Adrenal gland (tissue), 12 donors: ENCODE results near the gene AGMAT. TPM values are rescaled to one million over a fixed set of nuclear protein-coding genes. Genes with fewer than 3 reads are reported as not detected.

Experiments used
- DNase-seq, 7 donors: peaks; one replicate each; pipeline ENCODE4 v3.0.0-alpha.2; 2019 to 2020
- H3K27ac ChIP-seq, 5 donors: fragments of 200-600 bp; sonication (generic) in 4 of 5; 1 replicate in 3 of 5; 2 replicates in 2 of 5; pipeline versions ENCODE4 v1.5.1 to v1.8.0; 2016 to 2020; ENCODE audit warnings: mild to moderate bottlenecking in 1 of 5
- H3K27me3 ChIP-seq: fragments of 200-600 bp; 2 replicates; pipeline ENCODE4 v1.8.0; 2021
- H3K36me3 ChIP-seq, 2 donors: fragments of 200-600 bp; replicated peaks in 1 of 2; 1 replicate in 1 of 2; 2 replicates in 1 of 2; pipeline versions ENCODE4 v1.5.1 to v1.8.0; 2018 to 2022
- H3K4me1 ChIP-seq, 2 donors: fragments of 200-600 bp; replicated peaks in 1 of 2; 1 replicate in 1 of 2; 2 replicates in 1 of 2; pipeline versions ENCODE4 v1.5.1 to v1.8.0; 2018 to 2021
- H3K4me3 ChIP-seq, 4 donors: fragments of 200-600 bp; sonication (generic) in 3 of 4; one replicate each; pipeline ENCODE4 v1.5.1; 2016 to 2018
- H3K9me3 ChIP-seq, 3 donors: fragments of 200-600 bp; sonication (generic) in 1 of 3; replicated peaks in 1 of 3; 1 replicate in 2 of 3; 2 replicates in 1 of 3; pipeline versions ENCODE4 v1.5.1 to v1.8.0; 2016 to 2021
- CTCF ChIP-seq, 6 experiments: fragments of 450-650 bp in 4 of 6; fragments of 200-600 bp in 2 of 6; sonication (generic) in 1 of 6; IDR thresholded peaks; 1 replicate in 5 of 6; 2 replicates in 1 of 6; pipeline versions ENCODE4 v1.5.1 to v1.8.0; 2016 to 2021; ENCODE audit warnings: antibody characterized with exemption in 6 of 6, mild to moderate bottlenecking in 2 of 6, moderate library complexity in 1 of 6
- POLR2A ChIP-seq, 2 donors: fragments of 450-650 bp; IDR thresholded peaks; one replicate each; pipeline ENCODE4 v1.6.1; 2017; ENCODE audit warnings: antibody characterized with exemption in 2 of 2, mild to moderate bottlenecking in 2 of 2, moderate library complexity in 1 of 2
- WGBS, 4 donors: extraction: QIAGEN DNeasy Blood & Tissue Kit in 2 of 4; methylation state at CpG; one replicate each; pipeline versions ENCODE4 v1.1.5 to v1.1.7; 2013 to 2017; 5-methylcytosine and 5-hydroxymethylcytosine counted together
- intact Hi-C, 2 donors: fragments of 100-400 bp; cut with DNase I; formaldehyde crosslinking; loops; one replicate each; pipeline versions ENCODE4 v1.14.1 to v1.15.0; 2022 to 2023
- polyA plus RNA-seq, 3 donors: library from polyadenylated mRNA; stranded (reverse); fragments of 200-250 nt in 2 of 3; fragments of 350-450 nt in 1 of 3; fragmentation: Illumina TruSeq in 1 of 3; extraction: RNeasy Lipid Tissue Mini Kit (QIAGEN cat#74804) in 1 of 3; gene quantifications; one replicate each; pipeline ENCODE4 v1.2.3, GENCODE V29; 2013 to 2014
- total RNA-seq, 9 donors: library from RNA; depleted of rRNA in 4 of 9; stranded (reverse); fragments of >200 nt in 4 of 9; fragments of 120-200 nt in 1 of 9; fragmentation: NEBNext Ultra II Directional in 1 of 9; extraction: Animal tissue kit (Norgen Biotek cat#: 25700) in 1 of 9; gene quantifications; one replicate each; pipeline versions ENCODE4 v1.1.0 to v1.2.4, GENCODE V29; 2013 to 2023
- donor health status: healthy with polysubstance abuse.
- donor health status: Bipolar disorder and iron deficiency.
- donor health status: DM: yes; HTN: yes; CAD: no.
- donor health status: DM: no; HTN: no; CAD: no.
- donor health status: DM: no; HTN: no; CAD: no.
- donor health status: DM: yes; HTN: yes; CAD: no.

The AGMAT gene
- total and polyA plus RNA-seq, 12 donors, result 0.16 to 15.0 (median 1.5) TPM

- Histone ChIP-seq H3K9me3 (no peaks in the 10 kb centered on the region), H3K4me3 (peak overlapping the region in 2 of 4 donors; percentile 41 to 97), H3K27ac (peak overlapping the region; percentile 66 to 100 (median 94)), H3K4me1 (peaks cover 21 to 39% of the 10 kb centered on the region in 2 donors), H3K27me3 (no peaks in the 10 kb centered on the region), H3K36me3 (no peaks in the 10 kb centered on the region)
- TF ChIP-seq POLR2A (IDR thresholded peaks at IDR 0.05) (peak in 1 of 2 donors; percentile 29), CTCF (IDR thresholded peaks at IDR 0.05) (no peak)
- intact Hi-C loops, result no loop called here
- peak in 6 of 7 donors; percentile 38 to 100 (median 64) for DNase-seq
- WGBS, 4 donors, result 1 to 3% (median 2%) methylated on average over 22 to 40 of the region's 40 CpGs
Measured at GRCh38 chr1:15525050-15526020, 59.5 kb downstream of the AGMAT start.

DNA sequence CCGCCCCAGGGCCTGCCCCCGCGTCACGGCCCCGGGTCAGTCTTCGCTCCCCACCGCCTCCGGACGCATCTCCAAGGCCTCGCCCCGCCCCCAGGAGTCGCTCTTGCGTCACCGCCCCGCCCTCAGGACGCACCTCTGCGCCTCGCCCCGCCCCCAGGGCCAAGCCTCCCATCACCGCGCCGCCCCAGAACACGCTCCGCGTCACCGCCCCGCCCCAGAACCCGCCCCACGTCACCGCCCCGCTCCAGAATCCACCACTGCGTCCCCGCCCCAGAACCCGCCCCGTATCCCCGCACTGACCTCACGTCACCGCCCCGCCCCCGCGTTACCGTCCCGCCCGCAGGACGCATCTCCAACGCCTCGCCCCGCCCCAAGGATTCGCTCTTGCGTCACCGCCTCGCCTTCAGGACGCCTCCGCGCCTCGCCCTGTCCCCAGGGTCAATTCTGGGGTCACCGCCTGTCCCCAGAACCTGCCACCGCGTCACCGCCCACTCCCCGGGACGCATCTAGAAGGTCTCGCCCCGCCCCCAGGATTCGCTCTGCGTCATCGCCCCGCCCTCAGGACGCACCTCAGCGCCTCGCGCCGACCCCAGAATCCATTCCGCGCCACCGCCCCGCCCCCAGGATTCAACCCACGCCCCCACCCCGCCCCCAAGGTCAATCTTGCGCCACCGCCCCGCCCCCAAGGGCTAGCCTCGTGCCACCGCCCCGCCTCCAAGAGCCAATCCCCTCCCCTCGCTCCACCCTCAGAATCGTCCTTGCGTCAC, 60.4 kb downstream of the AGMAT start:
- Histone ChIP-seq H3K36me3 (no peaks in the 10 kb centered on the region), H3K4me3 (peak overlapping the region in 2 of 4 donors; percentile 67 to 97), H3K27ac (peak overlapping the region; percentile 75 to 100 (median 94)), H3K9me3 (no peaks in the 10 kb centered on the region), H3K4me1 (peaks cover 21 to 39% of the 10 kb centered on the region in 2 donors), H3K27me3 (no peaks in the 10 kb centered on the region)
- TF ChIP-seq POLR2A (IDR thresholded peaks at IDR 0.05) (no peak), CTCF (IDR thresholded peaks at IDR 0.05) (no peak)
- peak; percentile 99 to 100 (median 100) for DNase-seq
- WGBS, 4 donors, result 0 to 5% (median 1%) methylated on average over 5 to 88 of the region's 88 CpGs
- intact Hi-C loops, result no loop called here

GRCh38 chr1:15524021-15524282, 60.9 kb downstream of the AGMAT start, which contains the start of gene CASP9:
CASP9 (minus strand) TSS chr1:15524215; CDS start chr1:15524200, 15 bp downstream.
- H3K27me3 ChIP-seq, result no peaks in the 10 kb centered on the region
- TF ChIP-seq POLR2A (IDR thresholded peaks at IDR 0.05), result peak; percentile 28 to 79
- no peak for TF ChIP-seq CTCF (IDR thresholded peaks at IDR 0.05)
- no peaks in the 10 kb centered on the region for H3K36me3 ChIP-seq
- 1% methylated on average over 26 to 27 of the region's 27 CpGs; no CpG with 5 or more reads in 2 of the 4 donors for WGBS, 4 donors
- intact Hi-C loops, result no loop called here
- H3K27ac ChIP-seq, result peak within 1 kb of the TSS; percentile 75 to 100 (median 94)
- DNase-seq, result no peak
- no peaks in the 10 kb centered on the region for H3K9me3 ChIP-seq
- peaks cover 21 to 39% of the 10 kb centered on the region in 2 donors for H3K4me1 ChIP-seq
- H3K4me3 ChIP-seq, result peak within 1 kb of the TSS in 2 of 4 donors; percentile 67 to 97
